LNCaP clone FGC (cell line): Measurements from ENCODE around the gene MARCHF3.
"Not testable (repeated sequence)": the region's sequence is repeated elsewhere in the genome, so short reads cannot be mapped to it uniquely, and the experiment has no call there.

Experiments
- DNase-seq: peaks from one replicate; pipeline ENCODE4 v3.0.0-alpha.2; 2011; ENCODE audit warnings: low read depth
- H3K4me3 ChIP-seq: 2 replicates; pipeline ENCODE4 v1.5.1; 2011; ENCODE audit warnings: mild to moderate bottlenecking, low read depth, low read length, control low read depth
- TF ChIP-seq, protein P1 (sequence below): IDR thresholded peaks from 2 replicates; pipeline ENCODE4 v1.5.1; 2012; ENCODE audit warnings: mild to moderate bottlenecking; ENCODE audit not compliant: control insufficient read depth, insufficient read depth; ENCODE audit errors: extremely low read depth

The MARCHF3 gene

DNA sequence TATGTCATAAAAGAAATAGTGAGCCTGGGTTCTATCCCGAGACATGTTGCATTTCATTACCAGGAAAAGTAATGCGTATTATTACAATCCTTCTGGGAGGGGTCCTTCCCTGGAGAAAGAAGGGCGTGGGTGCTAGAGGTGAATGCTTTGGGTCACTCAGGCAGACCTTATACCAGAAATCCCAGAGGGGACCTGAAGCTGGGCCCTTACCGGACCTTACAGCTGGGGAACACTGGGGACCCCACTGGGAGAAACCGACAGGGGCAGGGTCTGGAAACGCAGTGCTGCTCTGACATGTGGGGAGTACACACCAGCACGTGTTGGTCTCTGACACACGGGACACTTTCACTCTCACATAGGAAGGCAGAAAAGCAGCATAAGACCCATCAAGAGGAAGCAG is 182.1 kb downstream of the MARCHF3 start:
- H3K4me3 ChIP-seq = no peak overlapping the region
- no peak for DNase-seq
- TF ChIP-seq, protein P1, sequence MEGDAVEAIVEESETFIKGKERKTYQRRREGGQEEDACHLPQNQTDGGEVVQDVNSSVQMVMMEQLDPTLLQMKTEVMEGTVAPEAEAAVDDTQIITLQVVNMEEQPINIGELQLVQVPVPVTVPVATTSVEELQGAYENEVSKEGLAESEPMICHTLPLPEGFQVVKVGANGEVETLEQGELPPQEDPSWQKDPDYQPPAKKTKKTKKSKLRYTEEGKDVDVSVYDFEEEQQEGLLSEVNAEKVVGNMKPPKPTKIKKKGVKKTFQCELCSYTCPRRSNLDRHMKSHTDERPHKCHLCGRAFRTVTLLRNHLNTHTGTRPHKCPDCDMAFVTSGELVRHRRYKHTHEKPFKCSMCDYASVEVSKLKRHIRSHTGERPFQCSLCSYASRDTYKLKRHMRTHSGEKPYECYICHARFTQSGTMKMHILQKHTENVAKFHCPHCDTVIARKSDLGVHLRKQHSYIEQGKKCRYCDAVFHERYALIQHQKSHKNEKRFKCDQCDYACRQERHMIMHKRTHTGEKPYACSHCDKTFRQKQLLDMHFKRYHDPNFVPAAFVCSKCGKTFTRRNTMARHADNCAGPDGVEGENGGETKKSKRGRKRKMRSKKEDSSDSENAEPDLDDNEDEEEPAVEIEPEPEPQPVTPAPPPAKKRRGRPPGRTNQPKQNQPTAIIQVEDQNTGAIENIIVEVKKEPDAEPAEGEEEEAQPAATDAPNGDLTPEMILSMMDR = no peak

- TF ChIP-seq, protein P1 = no peak
- DNase-seq = no peak
- H3K4me3 ChIP-seq = no peak overlapping the region
Observed at GRCh38 chr5:126847826-126848251, 182.5 kb downstream of the MARCHF3 start.

GRCh38 chr5:126847456-126847820 is 182.9 kb downstream of the MARCHF3 start:
- TF ChIP-seq, protein P1 = no peak
- DNase-seq = no peak
- no peak overlapping the region for H3K4me3 ChIP-seq

DNA sequence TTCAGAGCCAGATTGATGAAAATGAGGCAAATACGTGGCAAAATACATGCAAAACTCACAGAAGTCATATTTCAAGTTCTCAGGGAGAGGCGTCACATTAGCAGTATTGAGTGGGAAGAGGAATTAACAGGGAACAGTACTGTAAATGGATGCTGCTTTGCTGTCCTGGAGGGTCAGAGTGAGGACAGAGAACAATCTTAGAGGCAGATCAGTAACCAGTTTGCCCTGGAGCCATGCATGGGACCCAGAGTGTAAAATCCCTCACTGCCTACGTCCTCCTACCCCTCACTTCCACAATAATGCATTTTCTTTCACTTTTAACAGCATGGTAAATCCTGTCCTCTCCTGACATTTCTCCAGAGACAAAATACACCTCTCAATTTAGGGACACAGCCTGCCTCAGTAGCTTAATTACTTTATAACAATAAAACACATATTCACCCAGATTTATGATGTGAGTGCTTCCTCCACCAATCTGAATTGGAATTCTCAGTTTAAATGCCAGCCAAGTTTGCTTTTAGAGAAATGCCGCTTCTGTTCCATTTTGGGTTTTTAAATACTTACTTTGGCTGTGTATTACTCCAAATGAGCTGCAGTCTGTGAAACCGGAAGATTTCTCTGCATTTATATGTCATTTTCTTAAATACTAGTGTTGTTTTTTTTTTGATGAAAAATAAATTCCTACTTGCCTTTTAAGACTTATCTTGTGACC is 183.5 kb downstream of the MARCHF3 start:
- TF ChIP-seq, protein P1 = no peak
- DNase-seq = no peak
- H3K4me3 ChIP-seq = no peak overlapping the region

- TF ChIP-seq, protein P1 = peak; percentile 23
- H3K4me3 ChIP-seq = no peak overlapping the region
- no peak for DNase-seq
Observed at GRCh38 chr5:126846344-126846743, 184.0 kb downstream of the MARCHF3 start.

DNA sequence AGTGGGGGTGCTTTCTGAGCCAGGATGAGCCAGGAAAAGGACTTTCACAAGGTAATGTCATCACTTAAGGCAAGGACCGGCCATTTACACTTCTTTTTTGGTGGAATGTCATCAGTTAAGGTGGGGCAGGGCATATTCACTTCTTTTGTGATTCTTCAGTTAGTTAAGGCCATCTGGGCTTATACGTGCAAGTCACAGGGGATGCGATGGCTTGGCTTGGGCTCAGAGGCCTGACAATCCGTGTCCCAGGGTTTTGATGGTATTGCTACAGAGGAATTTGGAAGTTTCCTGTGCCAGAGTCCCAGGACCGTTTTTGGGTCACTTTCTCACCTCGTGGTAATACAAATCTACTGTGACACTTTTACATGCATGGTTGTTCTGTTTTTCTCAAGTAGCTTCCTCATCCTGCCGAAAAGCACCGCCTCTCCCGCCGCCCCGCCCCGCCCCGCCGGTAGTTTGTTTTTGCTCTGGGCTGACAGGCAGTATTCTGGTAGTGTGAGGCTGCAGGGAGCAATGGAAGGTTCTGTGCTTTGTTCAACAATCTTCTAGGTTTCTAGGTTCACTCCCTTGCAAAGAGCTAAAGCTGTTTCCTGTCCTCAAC is 184.8 kb downstream of the MARCHF3 start:
- not testable (repeated sequence) for DNase-seq, H3K4me3 ChIP-seq

DNA sequence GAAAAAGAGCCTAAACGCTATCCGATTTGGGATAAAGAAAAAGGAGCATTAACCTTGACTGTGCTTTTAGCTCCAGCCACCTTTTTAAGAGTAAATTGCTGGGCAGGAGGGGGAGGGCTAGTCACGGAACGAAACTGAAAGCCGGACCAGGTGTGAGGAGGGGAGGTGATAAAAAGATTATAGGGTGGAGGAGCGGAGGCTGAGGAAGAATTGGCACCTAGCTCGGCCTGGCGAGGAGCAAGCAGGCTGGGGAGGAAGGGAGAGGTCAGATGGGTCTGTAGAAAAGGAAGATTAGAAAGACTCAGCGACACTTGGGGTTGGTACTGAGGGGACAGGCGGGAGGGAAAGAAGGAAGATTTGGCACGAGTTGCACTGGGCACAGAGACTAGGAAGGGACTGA is 187.0 kb downstream of the MARCHF3 start:
- DNase-seq, H3K4me3 ChIP-seq: not testable (repeated sequence)

DNA sequence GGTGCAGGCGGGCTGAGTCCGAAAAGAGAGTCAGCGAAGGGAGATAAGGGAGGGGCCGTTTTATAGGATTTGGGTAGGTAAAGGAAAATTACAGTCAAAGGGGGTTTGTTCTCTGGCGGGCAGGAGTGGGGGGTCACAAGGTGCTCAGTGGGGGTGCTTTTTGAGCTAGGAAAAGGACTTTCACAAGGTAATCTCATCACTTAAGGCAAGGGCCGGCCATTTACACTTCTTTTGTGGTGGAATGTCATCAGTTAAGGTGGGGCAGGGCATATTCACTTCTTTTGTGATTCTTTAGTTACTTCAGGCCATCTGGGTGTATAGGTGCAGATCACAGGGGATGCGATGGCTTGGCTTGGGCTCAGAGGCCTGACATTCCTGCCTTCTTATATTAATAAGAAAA is 191.0 kb downstream of the MARCHF3 start:
- not testable (repeated sequence) for DNase-seq, H3K4me3 ChIP-seq
